Keratinocyte (primary cell): ENCODE measurements around the gene ACOXL.

Source experiments
- CTCF ChIP-seq, 3 experiments: IDR thresholded peaks in 1 of 3; conservative IDR thresholded peaks in 1 of 3; optimal IDR thresholded peaks in 1 of 3; 2 replicates in 2 of 3; 3 replicates in 1 of 3; pipeline versions ENCODE3 to v1.5.1; 2011; ENCODE audit warnings: low read length in 3 of 3, mild to moderate bottlenecking in 3 of 3, moderate library complexity in 2 of 3, control low read depth in 1 of 3, inconsistent platforms in 1 of 3; ENCODE audit not compliant: insufficient read depth in 2 of 3; ENCODE audit errors: extremely low read depth in 1 of 3
- EZH2 ChIP-seq: IDR thresholded peaks from one replicate; pipeline ENCODE4 v1.6.1; 2012; ENCODE audit warnings: inconsistent platforms, mild to moderate bottlenecking, low read length, moderate library complexity

- TF ChIP-seq CTCF (optimal IDR thresholded peaks at IDR 0.05 in 1 of 3, IDR thresholded peaks at IDR 0.05 in 1 of 3, conservative IDR thresholded peaks at IDR 0.05 in 1 of 3; ENCODE audit: extremely low read depth in 1 of 3, insufficient read depth in 2 of 3, low read length in 3 of 3) (no peak), EZH2 (no peak)
Measured at GRCh38 chr2:110796716-110797301, 64.4 kb downstream of the ACOXL start.
